ENCODE data around the gene DBT.

The DBT gene

GRCh38 chr1:100232156-100232555 is 17.5 kb downstream of the DBT start:
- Histone ChIP-seq H3K27ac (no peak overlapping the region), H3K27me3 (replicated peaks) (no peaks in the 10 kb centered on the region), H3K36me3 (replicated peaks) (peaks cover 7% of the 10 kb centered on the region), H3K4me3 (ENCODE audit: low read depth, low read length) (no peak overlapping the region)
- DNase-seq = no peak
- in situ Hi-C loops (cut with HindIII; ENCODE audit: low pct_ligation_motif_present, low sequenced_read_pairs) = no loop called here
- no peak for TF ChIP-seq CTCF (IDR thresholded peaks at IDR 0.05; ENCODE audit: low read depth, low read length, missing control alignments)

- no peak overlapping the region for H3K27ac ChIP-seq
- peaks cover 7% of the 10 kb centered on the region for H3K36me3 ChIP-seq (replicated peaks)
Measured at GRCh38 chr1:100231721-100232120, 17.9 kb downstream of the DBT start.

GRCh38 chr1:100230765-100231164 is 18.9 kb downstream of the DBT start:
- Histone ChIP-seq H3K27me3 (replicated peaks) (no peaks in the 10 kb centered on the region), H3K27ac (no peak overlapping the region), H3K36me3 (replicated peaks) (peaks cover 7% of the 10 kb centered on the region), H3K4me3 (ENCODE audit: low read depth, low read length) (no peak overlapping the region)
- no peak for DNase-seq
- in situ Hi-C loops (cut with HindIII; ENCODE audit: low pct_ligation_motif_present, low sequenced_read_pairs) = no loop called here
- no peak for TF ChIP-seq CTCF (IDR thresholded peaks at IDR 0.05; ENCODE audit: low read depth, low read length, missing control alignments)

More at GRCh38 chr1:100231721-100232120, 17.9 kb downstream of the DBT start:
- H3K4me3 ChIP-seq (ENCODE audit: low read depth, low read length) = no peak overlapping the region
- TF ChIP-seq CTCF (IDR thresholded peaks at IDR 0.05; ENCODE audit: low read depth, low read length, missing control alignments) = no peak
- no peak for DNase-seq
- no peaks in the 10 kb centered on the region for H3K27me3 ChIP-seq (replicated peaks)
- in situ Hi-C loops (cut with HindIII; ENCODE audit: low pct_ligation_motif_present, low sequenced_read_pairs) = no loop called here

- peaks cover 7% of the 10 kb centered on the region for H3K36me3 ChIP-seq (replicated peaks)
- H3K27ac ChIP-seq = no peak overlapping the region
- TF ChIP-seq CTCF (IDR thresholded peaks at IDR 0.05; ENCODE audit: low read depth, low read length, missing control alignments) = no peak
- in situ Hi-C loops (cut with HindIII; ENCODE audit: low pct_ligation_motif_present, low sequenced_read_pairs) = no loop called here
- H3K27me3 ChIP-seq (replicated peaks) = no peaks in the 10 kb centered on the region
- H3K4me3 ChIP-seq (ENCODE audit: low read depth, low read length) = no peak overlapping the region
- no peak for DNase-seq
Measured at GRCh38 chr1:100229681-100230443, 19.8 kb downstream of the DBT start.

GRCh38 chr1:100222428-100222827 is 27.2 kb downstream of the DBT start:
- Histone ChIP-seq H3K27me3 (replicated peaks) (no peaks in the 10 kb centered on the region), H3K36me3 (replicated peaks) (peaks cover 2% of the 10 kb centered on the region), H3K27ac (no peak overlapping the region), H3K4me3 (ENCODE audit: low read depth, low read length) (no peak overlapping the region)
- in situ Hi-C loops (cut with HindIII; ENCODE audit: low pct_ligation_motif_present, low sequenced_read_pairs) = no loop called here
- no peak for TF ChIP-seq CTCF (IDR thresholded peaks at IDR 0.05; ENCODE audit: low read depth, low read length, missing control alignments)
- DNase-seq = no peak

GRCh38 chr1:100219883-100220282 is 29.8 kb downstream of the DBT start:
- H3K36me3 ChIP-seq (replicated peaks) = peaks cover 8% of the 10 kb centered on the region
- no peak for TF ChIP-seq CTCF (IDR thresholded peaks at IDR 0.05; ENCODE audit: low read depth, low read length, missing control alignments)
- H3K4me3 ChIP-seq (ENCODE audit: low read depth, low read length) = no peak overlapping the region
- in situ Hi-C loops (cut with HindIII; ENCODE audit: low pct_ligation_motif_present, low sequenced_read_pairs) = no loop called here
- H3K27ac ChIP-seq = no peak overlapping the region
- no peaks in the 10 kb centered on the region for H3K27me3 ChIP-seq (replicated peaks)
- DNase-seq = peak; percentile 9

Data from brain microvascular endothelial cell (primary cell).